Keratinocyte (primary cell): ENCODE results near the gene SNX7. TPM values are rescaled to one million over a fixed set of nuclear protein-coding genes. Genes with fewer than 3 reads are reported as not detected.

Experiments used
- DNase-seq: peaks from one replicate; pipeline ENCODE4 v3.0.0-alpha.2; 2011; ENCODE audit warnings: low read depth, missing footprints, low spot score
- FAIRE-seq: peaks from 2 replicates; lab custom pipeline; 2011; peaks lifted over from hg19 to GRCh38; lab: Jason Lieb, UNC
- H2AFZ ChIP-seq: 2 replicates; pipeline ENCODE4 v1.6.0; 2012; ENCODE audit warnings: low read length, control low read depth, inconsistent platforms; ENCODE audit not compliant: control insufficient read depth
- H3K27ac ChIP-seq: 2 replicates; pipeline ENCODE4 v1.5.1; 2011; ENCODE audit warnings: low read length; ENCODE audit not compliant: control insufficient read depth, insufficient read depth
- H3K27me3 ChIP-seq: 3 replicates; pipeline ENCODE4 v1.6.0; 2011; ENCODE audit warnings: low read length; ENCODE audit not compliant: control insufficient read depth, insufficient read depth; ENCODE audit errors: extremely low read depth
- H3K36me3 ChIP-seq, 2 experiments: 2 replicates in 1 of 2; 3 replicates in 1 of 2; pipeline ENCODE4 v1.5.1; 2011; ENCODE audit warnings: low read length in 2 of 2, mild to moderate bottlenecking in 1 of 2; ENCODE audit not compliant: control insufficient read depth in 2 of 2, insufficient read depth in 2 of 2; ENCODE audit errors: extremely low read depth in 1 of 2
- H3K4me1 ChIP-seq: 3 replicates; pipeline ENCODE4 v1.5.1; 2011; ENCODE audit warnings: low read length; ENCODE audit not compliant: control insufficient read depth, insufficient read depth; ENCODE audit errors: extremely low read depth
- H3K4me2 ChIP-seq: 3 replicates; pipeline ENCODE4 v1.6.0; 2011; ENCODE audit warnings: low read depth, low read length; ENCODE audit not compliant: control insufficient read depth, insufficient read depth; ENCODE audit errors: extremely low read depth
- H3K4me3 ChIP-seq, 3 experiments: fragments of 200-600 bp in 1 of 3; sonication (generic) in 1 of 3; 2 replicates in 2 of 3; 3 replicates in 1 of 3; pipeline ENCODE4 v1.5.1; 2011 to 2016; ENCODE audit warnings: low read length in 3 of 3, mild to moderate bottlenecking in 3 of 3, control low read depth in 2 of 3, inconsistent platforms in 1 of 3, low read depth in 1 of 3, mixed read lengths in 1 of 3, mixed run types in 1 of 3, moderate library complexity in 1 of 3; ENCODE audit not compliant: control insufficient read depth in 2 of 3, insufficient read depth in 2 of 3; ENCODE audit errors: extremely low read depth in 1 of 3
- H3K79me2 ChIP-seq: 2 replicates; pipeline ENCODE4 v1.6.0; 2012; ENCODE audit warnings: low read length; ENCODE audit not compliant: control insufficient read depth, insufficient read depth
- H3K9ac ChIP-seq: 3 replicates; pipeline ENCODE4 v1.6.0; 2011; ENCODE audit warnings: low read length; ENCODE audit not compliant: control insufficient read depth, insufficient read depth; ENCODE audit errors: extremely low read depth
- H3K9me1 ChIP-seq: 3 replicates; pipeline ENCODE4 v1.6.0; 2011; ENCODE audit warnings: low read length; ENCODE audit not compliant: control insufficient read depth, insufficient read depth; ENCODE audit errors: extremely low read depth
- H3K9me3 ChIP-seq: 2 replicates; pipeline ENCODE4 v1.5.1; 2012; ENCODE audit warnings: low read depth, low read length; ENCODE audit not compliant: control insufficient read depth
- H4K20me1 ChIP-seq: 3 replicates; pipeline ENCODE4 v1.6.0; 2011; ENCODE audit warnings: low read length; ENCODE audit not compliant: control insufficient read depth, insufficient read depth; ENCODE audit errors: extremely low read depth
- EZH2 ChIP-seq: IDR thresholded peaks from one replicate; pipeline ENCODE4 v1.6.1; 2012; ENCODE audit warnings: inconsistent platforms, mild to moderate bottlenecking, low read length, moderate library complexity
- dilution Hi-C: fragments of 300-500 bp; cut with MboI; formaldehyde crosslinking; loops from one replicate; pipeline ENCODE4 v1.7.0; 2020; ENCODE audit warnings: low sequenced_read_pairs; ENCODE audit not compliant: extremely low pct_ligation_motif_present
- polyA plus RNA-seq, 5 experiments: library from polyadenylated mRNA; depleted of rRNA in 3 of 5; stranded (reverse) in 3 of 5; stranded (forward) in 1 of 5; unstranded in 1 of 5; fragments of >200 nt; gene quantifications; 1 replicate in 1 of 5; 2 replicates in 3 of 5; 3 replicates in 1 of 5; pipeline versions ENCODE4 v1.2.1 to v1.2.3, GENCODE V29; 2011 to 2012; ENCODE audit warnings: missing spikeins in 2 of 5, low read depth in 1 of 5, low replicate concordance in 1 of 5
- TF ChIP-seq, protein P1 (sequence below), 3 experiments: IDR thresholded peaks in 1 of 3; conservative IDR thresholded peaks in 1 of 3; optimal IDR thresholded peaks in 1 of 3; 2 replicates in 2 of 3; 3 replicates in 1 of 3; pipeline versions ENCODE3 to v1.5.1; 2011; ENCODE audit warnings: low read length in 3 of 3, mild to moderate bottlenecking in 3 of 3, moderate library complexity in 2 of 3, control low read depth in 1 of 3, inconsistent platforms in 1 of 3; ENCODE audit not compliant: insufficient read depth in 2 of 3; ENCODE audit errors: extremely low read depth in 1 of 3

SNX7 gene
- polyA plus RNA-seq, 1 donor (not counting 4 experiments of a cell fraction or from before 2014, with no cell fraction given): 50.5 TPM

DNA sequence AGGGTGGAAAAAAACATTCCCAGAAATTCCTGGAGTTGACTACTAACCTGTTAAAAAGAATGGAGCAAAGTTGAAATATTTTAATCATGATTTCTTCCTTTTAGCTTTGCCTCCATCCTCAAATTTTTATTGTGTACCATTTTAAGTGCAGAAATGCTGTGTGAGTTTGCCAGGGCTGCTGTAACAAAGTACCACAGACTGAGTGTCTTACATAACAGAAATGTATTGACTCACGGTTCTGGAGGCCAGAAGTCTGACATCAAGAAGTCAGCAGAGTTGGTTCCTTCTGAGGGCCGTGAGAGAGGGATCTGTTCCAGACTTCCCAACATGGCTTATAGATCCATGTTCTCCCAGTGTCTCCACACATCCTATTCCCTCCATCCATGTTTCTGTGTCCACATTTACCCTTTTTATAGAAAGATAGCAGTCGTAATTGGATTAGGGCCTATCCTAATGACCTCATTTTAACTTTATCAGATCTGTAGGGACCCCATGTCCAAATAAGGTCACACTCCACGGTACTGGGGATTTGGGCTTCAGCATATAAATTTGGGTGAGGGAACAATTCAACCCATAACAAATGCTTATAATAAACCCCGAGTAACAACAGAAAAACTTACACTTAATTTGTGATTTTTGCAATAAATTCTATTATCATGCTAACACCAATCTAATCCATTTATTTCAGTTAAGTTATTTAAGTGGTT is 12.7 kb downstream of the SNX7 start:
- FAIRE-seq: no peak
- H3K4me3 ChIP-seq: no peak overlapping the region
- H3K27ac ChIP-seq: no peak overlapping the region
- no peaks in the 10 kb centered on the region for H3K9me3 ChIP-seq
- H2AFZ ChIP-seq: no peak overlapping the region
- no peaks in the 10 kb centered on the region for H3K27me3 ChIP-seq
- H3K9me1 ChIP-seq: no peaks in the 10 kb centered on the region
- no peak for TF ChIP-seq EZH2
- TF ChIP-seq, protein P1, sequence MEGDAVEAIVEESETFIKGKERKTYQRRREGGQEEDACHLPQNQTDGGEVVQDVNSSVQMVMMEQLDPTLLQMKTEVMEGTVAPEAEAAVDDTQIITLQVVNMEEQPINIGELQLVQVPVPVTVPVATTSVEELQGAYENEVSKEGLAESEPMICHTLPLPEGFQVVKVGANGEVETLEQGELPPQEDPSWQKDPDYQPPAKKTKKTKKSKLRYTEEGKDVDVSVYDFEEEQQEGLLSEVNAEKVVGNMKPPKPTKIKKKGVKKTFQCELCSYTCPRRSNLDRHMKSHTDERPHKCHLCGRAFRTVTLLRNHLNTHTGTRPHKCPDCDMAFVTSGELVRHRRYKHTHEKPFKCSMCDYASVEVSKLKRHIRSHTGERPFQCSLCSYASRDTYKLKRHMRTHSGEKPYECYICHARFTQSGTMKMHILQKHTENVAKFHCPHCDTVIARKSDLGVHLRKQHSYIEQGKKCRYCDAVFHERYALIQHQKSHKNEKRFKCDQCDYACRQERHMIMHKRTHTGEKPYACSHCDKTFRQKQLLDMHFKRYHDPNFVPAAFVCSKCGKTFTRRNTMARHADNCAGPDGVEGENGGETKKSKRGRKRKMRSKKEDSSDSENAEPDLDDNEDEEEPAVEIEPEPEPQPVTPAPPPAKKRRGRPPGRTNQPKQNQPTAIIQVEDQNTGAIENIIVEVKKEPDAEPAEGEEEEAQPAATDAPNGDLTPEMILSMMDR (optimal IDR thresholded peaks at IDR 0.05 in 1 of 3, IDR thresholded peaks at IDR 0.05 in 1 of 3, conservative IDR thresholded peaks at IDR 0.05 in 1 of 3; ENCODE audit: extremely low read depth in 1 of 3, insufficient read depth in 2 of 3, low read length in 3 of 3): no peak
- no peak overlapping the region for H3K9ac ChIP-seq
- H3K4me2 ChIP-seq: no peak overlapping the region
- H4K20me1 ChIP-seq: no peaks in the 10 kb centered on the region
- no peaks in the 10 kb centered on the region for H3K36me3 ChIP-seq
- peaks cover 31% of the 10 kb centered on the region for H3K79me2 ChIP-seq
- dilution Hi-C loops: no loop called here
- DNase-seq: no peak
- peaks cover 6% of the 10 kb centered on the region for H3K4me1 ChIP-seq

DNA sequence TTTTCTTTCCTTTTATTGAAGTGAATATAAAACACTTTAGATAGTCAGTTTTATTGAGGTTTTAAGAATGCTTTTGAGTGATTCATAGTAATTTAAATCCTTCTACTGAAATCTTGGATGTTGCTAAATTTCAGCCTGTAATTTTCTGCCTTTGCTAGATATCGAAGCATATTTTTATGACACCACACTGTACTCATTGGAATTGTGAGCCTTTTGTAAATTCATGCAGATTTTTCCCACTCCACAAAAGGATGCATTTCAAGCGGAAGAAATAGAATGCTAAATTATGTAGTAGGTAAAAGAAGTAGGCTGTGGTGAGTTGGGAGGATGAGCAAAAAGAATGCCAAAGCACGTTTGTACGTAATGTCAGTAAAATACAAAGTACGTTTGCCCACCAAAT is 13.8 kb downstream of the SNX7 start:
- Histone ChIP-seq H3K27ac (no peak overlapping the region), H2AFZ (no peak overlapping the region), H3K36me3 (no peaks in the 10 kb centered on the region), H3K9ac (no peak overlapping the region), H4K20me1 (no peaks in the 10 kb centered on the region), H3K79me2 (peaks cover 26% of the 10 kb centered on the region), H3K9me3 (no peaks in the 10 kb centered on the region), H3K4me1 (peaks cover 6% of the 10 kb centered on the region), H3K27me3 (no peaks in the 10 kb centered on the region), H3K4me2 (no peak overlapping the region), H3K9me1 (no peaks in the 10 kb centered on the region), H3K4me3 (no peak overlapping the region)
- DNase-seq (no peak), FAIRE-seq (no peak)
- dilution Hi-C loops: no loop called here
- TF ChIP-seq, protein P1 (optimal IDR thresholded peaks at IDR 0.05 in 1 of 3, IDR thresholded peaks at IDR 0.05 in 1 of 3, conservative IDR thresholded peaks at IDR 0.05 in 1 of 3; ENCODE audit: extremely low read depth in 1 of 3, insufficient read depth in 2 of 3, low read length in 3 of 3): no peak
- no peak for TF ChIP-seq EZH2
